Dendritic cell treated with granulocyte-macrophage colony-stimulating factor and Interleukin-4, amounts not matched to agents 40 ng/mL and 50 ng/mL, for 4 days (primary cell): Measurements from ENCODE around the gene IFT20.

ENCODE experiments used
- H3K27ac Mint-ChIP-seq: one replicate; pipeline ENCODE4 v1.8.0; 2022; ENCODE audit warnings: mild to moderate bottlenecking, mixed read lengths
- H3K27me3 Mint-ChIP-seq: one replicate; pipeline ENCODE4 v1.8.0; 2022; ENCODE audit warnings: mild to moderate bottlenecking, mixed read lengths
- H3K36me3 Mint-ChIP-seq: one replicate; pipeline ENCODE4 v1.8.0; 2022; ENCODE audit warnings: low read depth, mixed read lengths
- H3K4me1 Mint-ChIP-seq: one replicate; pipeline ENCODE4 v1.8.0; 2022; ENCODE audit warnings: low read depth, mixed read lengths
- H3K4me3 Mint-ChIP-seq: one replicate; pipeline ENCODE4 v1.8.0; 2022; ENCODE audit warnings: mild to moderate bottlenecking, moderate library complexity, mixed read lengths
- H3K9me3 Mint-ChIP-seq: one replicate; pipeline ENCODE4 v1.8.0; 2022; ENCODE audit warnings: mixed read lengths
- intact Hi-C: fragments of 100-400 bp; cut with micrococcal nuclease; formaldehyde crosslinking; loops from one replicate; pipeline ENCODE4 v1.15.0; 2022

IFT20 gene

DNA sequence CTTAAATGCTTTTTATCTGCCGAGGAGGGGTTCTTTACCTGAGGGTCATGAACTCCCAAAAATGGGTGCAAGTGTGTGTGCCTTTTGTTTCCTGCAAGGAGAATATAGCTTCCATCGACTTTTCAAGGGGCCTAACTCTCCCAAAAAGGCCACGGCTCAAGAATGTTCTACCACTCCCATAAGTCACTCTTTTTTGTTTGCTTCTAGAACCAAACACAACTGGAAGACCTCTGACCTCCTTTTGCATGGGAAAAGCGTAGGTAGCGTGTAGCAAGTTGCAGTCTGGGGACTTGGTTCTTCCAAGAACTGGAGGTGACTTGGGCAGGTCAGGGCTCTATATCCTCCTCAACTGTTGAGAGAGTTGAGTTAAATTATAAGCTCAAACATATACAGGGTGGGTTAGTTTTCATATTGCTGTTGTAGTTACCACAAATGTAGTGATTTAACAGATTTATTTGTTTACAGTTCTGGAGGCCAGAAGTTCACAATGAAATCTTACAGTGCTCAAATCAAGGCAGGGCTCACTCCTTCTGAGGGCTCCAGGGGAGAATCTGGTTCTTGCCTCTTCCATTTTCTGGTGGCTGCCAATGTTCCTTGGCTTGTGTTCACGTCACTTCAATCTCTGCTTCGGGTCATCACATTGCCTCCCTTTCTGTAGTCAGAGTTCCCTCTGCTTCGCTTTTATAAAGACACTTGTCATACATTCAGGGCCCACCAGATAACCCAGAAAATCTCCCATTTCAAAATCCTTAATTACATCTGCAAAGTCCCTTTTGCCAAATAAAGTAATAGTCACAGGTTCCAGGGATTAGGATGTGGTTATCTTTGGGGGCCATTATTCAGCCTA, 14.8 kb downstream of the IFT20 start:
- Mint-ChIP-seq H3K27ac (no peak overlapping the region), H3K36me3 (peaks cover 7% of the 10 kb centered on the region), H3K27me3 (peaks cover 20% of the 10 kb centered on the region), H3K9me3 (no peaks in the 10 kb centered on the region), H3K4me1 (peaks cover 30% of the 10 kb centered on the region), H3K4me3 (peak overlapping the region; percentile 21)
- intact Hi-C loops: no loop called here

DNA sequence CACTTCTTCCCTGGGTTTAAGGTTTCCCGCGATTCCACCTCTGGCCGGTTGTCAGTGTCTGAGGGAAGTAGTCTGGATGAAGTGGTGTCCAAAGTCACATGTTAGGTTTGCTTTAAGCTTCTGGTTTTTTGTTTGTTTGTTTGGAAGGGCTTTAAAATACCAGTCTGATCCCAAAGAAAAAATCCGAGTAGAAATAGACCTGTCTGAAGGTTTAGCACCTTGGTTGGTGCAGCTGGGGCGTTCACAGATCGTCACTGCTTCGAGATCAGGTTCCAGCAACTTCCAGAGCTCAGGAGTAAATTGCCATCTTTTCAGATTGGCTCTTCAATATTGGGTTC, 15.7 kb downstream of the IFT20 start:
- H3K9me3 Mint-ChIP-seq: no peaks in the 10 kb centered on the region
- H3K27me3 Mint-ChIP-seq: peaks cover 20% of the 10 kb centered on the region
- H3K4me3 Mint-ChIP-seq: peak overlapping the region; percentile 96
- intact Hi-C loops: loop anchor here (1.0 kb wide), 1 partner anchor 16 kb away; the partner anchor contains the start of genes IFT20 and TNFAIP1
- H3K4me1 Mint-ChIP-seq: peaks cover 22% of the 10 kb centered on the region
- peaks cover 7% of the 10 kb centered on the region for H3K36me3 Mint-ChIP-seq
- H3K27ac Mint-ChIP-seq: peak overlapping the region; percentile 83

DNA sequence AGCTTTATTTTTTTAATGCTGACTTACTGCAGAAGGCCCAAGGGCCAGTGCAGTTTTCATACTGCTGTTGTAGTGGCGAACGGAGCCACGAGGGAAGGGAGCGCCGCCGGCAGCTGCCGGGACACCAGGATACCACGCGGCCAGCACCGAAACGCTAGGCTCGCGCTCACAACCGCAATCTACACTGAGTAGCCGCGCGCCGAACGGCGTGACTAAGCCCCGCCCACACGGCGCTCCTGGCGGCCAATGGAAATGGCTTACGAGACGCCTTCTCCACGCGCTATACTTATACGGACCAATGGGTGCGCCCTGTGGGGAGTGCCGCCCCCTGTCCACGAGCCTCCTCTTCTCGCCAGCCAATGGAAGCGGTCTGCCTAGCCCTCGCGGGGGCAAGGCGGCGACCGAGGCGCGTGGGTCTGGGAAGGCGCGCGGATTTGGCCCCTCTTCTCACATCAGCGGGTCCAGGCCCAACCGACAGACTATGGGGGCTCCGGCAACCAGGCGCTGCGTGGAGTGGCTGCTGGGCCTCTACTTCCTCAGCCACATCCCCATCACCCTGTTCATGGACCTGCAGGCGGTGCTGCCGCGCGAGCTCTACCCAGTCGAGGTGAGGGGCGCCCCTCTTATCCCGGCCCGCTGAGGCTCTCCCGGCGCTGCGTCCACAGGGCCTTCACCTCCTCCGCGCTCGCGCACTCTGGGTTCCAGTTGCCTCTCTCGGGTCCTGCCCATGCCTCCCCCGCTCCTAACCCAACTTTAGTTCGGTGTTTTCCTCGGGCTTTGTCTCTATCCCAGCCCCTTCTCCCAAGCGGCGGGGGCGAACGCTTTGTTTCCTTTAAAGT, 16.3 kb downstream of the IFT20 start, which contains the start of gene TMEM97:
Gene TMEM97, plus strand, starts transcription at position 442 of the 839 bp plus-strand sequence. Its CDS starts 40 bp downstream, at position 482.
- intact Hi-C loops: loop anchor here (1.0 kb wide), 1 partner anchor 16 kb away; the partner anchor contains the start of genes IFT20 and TNFAIP1
- Mint-ChIP-seq H3K27me3 (peaks cover 23% of the 10 kb centered on the region), H3K36me3 (peaks cover 7% of the 10 kb centered on the region), H3K27ac (peak within 1 kb of the TSS; percentile 83), H3K4me3 (peak within 1 kb of the TSS; percentile 96), H3K4me1 (peaks cover 22% of the 10 kb centered on the region), H3K9me3 (no peaks in the 10 kb centered on the region)

DNA sequence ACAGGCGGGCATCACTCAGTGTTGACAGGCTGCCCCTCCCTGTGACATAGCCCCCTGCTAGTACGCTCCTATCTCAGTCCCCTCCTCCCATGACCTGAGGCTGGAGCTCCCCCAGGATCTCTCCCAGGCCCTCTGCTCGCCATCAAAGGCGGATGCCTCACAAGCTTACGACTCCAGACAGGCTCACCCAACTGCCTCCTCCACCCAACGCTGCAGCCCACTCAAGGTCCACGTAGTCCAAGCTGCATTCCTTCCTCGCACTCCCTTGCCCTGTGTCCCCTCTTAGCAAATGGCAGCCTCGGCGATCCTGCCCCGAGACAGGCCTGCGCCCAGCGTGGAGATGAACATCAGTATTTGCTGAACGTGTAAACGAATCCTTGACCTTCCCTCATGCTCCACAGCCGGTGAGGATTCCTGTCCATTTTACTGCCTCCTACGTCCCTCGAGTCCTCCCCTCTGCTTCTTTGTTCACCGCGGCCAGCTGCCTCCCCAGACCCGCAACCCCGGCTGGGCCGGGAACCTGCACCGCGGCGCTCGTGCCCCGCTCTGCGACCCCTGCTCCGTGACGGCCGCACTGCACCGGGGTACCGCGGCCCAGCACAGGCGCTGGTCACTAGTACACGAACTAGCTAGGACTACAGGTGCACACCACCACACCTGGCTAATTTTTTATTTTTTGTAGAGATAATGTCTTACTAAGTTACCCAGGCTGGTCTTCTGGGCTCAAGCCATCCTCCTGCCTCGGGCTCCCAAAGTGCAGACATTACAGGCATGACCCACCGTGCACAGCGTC, 17.1 kb downstream of the IFT20 start:
- intact Hi-C loops: no loop called here
- no peaks in the 10 kb centered on the region for H3K9me3 Mint-ChIP-seq
- peaks cover 27% of the 10 kb centered on the region for H3K27me3 Mint-ChIP-seq
- H3K27ac Mint-ChIP-seq: peak overlapping the region; percentile 83
- peak overlapping the region; percentile 96 for H3K4me3 Mint-ChIP-seq
- peaks cover 7% of the 10 kb centered on the region for H3K36me3 Mint-ChIP-seq
- peaks cover 22% of the 10 kb centered on the region for H3K4me1 Mint-ChIP-seq

DNA sequence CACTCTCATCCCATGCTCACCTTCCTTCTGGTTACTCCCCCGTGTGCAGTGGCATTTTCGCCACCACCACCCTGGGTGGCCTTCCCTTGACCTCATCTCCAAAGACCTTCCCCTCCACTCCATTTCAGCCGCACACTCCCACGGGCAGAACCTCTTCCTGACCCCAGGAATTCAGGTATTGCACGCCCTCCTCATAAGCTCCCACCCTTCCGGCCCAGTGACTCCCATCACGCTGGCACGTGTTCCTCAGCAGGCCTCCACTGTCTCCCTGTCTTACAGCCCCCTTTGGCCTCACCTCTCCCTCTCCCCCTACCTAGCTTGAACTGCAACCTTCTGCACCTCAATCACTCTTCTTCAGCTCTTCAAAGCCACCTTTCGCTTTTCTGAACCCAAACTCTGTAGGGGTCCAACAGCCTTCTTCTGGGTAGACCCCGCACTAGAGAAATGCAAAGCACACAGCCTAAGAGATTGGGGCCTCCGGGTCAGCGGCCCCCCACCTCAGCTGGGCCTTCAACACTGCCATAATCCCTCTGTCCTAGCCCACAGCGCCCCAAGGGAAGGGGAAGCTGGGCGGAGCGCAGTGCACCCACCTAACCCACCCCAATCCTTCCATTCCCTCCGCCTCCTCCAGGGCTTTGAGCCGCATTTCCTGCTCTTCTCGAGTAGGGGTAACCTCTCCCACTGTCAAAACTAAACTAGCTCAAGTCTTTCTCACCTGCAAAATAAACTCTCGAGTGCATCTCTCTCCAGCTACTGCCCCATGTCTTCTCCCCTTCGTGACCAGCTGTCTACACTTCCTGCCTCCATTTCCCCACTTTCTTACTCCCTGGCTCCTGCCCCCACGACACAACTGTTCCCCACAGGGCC, 17.9 kb downstream of the IFT20 start:
- Mint-ChIP-seq H3K27ac (no peak overlapping the region), H3K4me3 (no peak overlapping the region), H3K9me3 (no peaks in the 10 kb centered on the region), H3K36me3 (peaks cover 7% of the 10 kb centered on the region), H3K4me1 (peaks cover 22% of the 10 kb centered on the region), H3K27me3 (peaks cover 34% of the 10 kb centered on the region)
- intact Hi-C loops: no loop called here

DNA sequence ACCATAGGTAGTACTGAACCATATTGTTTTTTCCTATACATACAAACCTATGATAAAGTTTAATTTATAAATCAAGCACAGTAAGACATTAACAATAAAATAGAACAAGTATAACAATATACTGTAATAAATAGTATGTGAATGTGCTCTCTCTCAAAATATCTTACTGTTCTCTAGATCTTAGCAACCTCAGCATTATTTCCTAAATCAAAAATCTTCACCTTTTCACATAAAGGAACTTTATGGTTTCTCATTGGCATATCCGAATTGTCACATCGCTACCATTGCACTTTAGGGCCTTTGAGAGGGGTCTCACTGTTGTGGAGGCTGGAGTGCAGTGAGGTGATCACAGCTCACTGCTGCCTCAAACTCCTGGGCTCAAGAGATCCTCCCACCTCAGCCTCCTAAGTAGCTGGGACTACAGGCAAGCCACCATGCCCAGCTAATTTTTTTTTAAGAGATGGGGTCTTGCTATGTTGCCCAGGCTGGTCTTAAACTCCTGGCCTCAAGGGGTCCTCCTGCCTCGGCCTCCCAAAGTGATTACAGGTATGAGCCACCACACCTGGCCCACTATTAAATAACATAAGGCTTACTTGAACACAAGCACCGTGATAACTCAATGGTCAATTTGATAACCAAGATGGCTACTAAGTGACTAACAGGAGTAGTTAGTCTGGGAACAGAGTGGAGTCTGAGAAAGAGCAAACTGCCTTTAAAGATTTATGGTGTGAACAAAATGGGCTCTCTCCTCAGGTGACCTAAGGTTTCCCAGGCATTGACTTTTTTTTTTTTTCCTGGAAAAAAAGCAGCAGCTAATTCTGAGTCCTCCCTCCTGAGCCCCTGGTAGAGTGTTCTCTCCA, 19.2 kb downstream of the IFT20 start:
- Mint-ChIP-seq H3K27me3 (peaks cover 36% of the 10 kb centered on the region), H3K27ac (no peak overlapping the region), H3K4me3 (no peak overlapping the region), H3K4me1 (peaks cover 22% of the 10 kb centered on the region), H3K9me3 (no peaks in the 10 kb centered on the region), H3K36me3 (peaks cover 7% of the 10 kb centered on the region)
- intact Hi-C loops: no loop called here

DNA sequence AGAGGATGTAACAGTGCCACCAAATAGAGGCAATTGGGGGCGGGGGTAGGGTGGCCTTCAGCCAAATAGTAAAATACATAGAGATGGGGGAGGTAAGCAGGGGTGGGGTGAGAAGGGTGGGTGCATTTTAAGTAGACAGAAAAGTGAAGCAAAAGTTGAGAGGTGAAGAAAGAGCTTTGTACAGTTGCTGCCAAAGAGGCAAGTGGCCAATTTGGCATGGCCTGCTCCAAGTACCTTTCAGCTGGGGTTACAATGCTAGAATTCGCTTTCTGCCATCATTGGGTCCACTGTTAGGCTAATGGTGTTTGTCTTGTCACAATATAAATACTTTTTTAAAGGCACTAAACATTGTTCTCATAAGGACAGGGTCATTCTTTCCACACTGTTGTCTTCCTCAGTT, 21.4 kb downstream of the IFT20 start:
- peaks cover 10% of the 10 kb centered on the region for H3K4me1 Mint-ChIP-seq
- no peaks in the 10 kb centered on the region for H3K36me3 Mint-ChIP-seq
- H3K9me3 Mint-ChIP-seq: no peaks in the 10 kb centered on the region
- no peak overlapping the region for H3K4me3 Mint-ChIP-seq
- intact Hi-C loops: no loop called here
- H3K27ac Mint-ChIP-seq: no peak overlapping the region
- H3K27me3 Mint-ChIP-seq: peaks cover 39% of the 10 kb centered on the region

DNA sequence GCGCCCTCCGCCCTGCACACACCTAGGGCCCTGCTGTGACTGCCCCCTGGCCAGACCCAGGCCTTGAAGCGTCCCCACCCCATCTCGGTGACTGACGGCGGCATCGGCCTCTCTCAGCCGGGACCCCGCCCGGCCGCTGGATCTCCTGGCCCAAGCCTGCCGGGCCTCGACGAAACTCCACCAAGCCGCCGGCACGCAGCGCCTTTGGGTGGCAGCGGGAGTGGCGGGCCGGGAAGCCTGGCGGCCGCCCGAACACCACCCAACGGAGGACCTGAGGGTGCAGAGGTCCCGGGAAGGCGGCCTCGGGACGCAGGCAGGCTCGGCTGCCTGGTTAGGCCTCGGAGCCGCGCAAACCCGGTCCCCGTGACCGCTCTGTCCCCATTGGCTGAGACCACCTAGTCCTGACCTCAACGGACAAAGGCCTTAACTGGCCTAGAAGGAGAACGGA, 28.3 kb downstream of the IFT20 start:
- Mint-ChIP-seq H3K4me1 (no peaks in the 10 kb centered on the region), H3K27me3 (peaks cover 48% of the 10 kb centered on the region), H3K4me3 (no peak overlapping the region), H3K9me3 (no peaks in the 10 kb centered on the region), H3K36me3 (no peaks in the 10 kb centered on the region), H3K27ac (no peak overlapping the region)
- intact Hi-C loops: no loop called here

DNA sequence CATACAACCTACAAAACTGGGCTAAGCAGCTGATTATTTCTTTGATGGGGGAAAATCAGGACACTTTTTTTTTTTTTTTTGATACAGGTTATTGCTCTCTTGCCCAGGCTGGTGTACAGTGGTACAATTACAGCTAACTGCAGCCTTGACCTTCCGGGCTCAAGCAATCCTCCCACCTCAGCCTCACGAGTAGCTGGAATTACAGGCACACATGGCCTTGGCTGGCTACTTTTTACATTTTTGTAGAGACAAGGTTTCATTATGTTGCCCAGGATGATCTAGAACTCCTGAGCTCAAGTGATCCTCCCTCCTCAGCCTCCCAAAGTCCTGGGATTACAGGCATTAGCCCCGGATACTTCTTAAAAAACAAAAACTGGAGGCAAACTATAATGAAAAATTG, 36.8 kb downstream of the IFT20 start:
- Mint-ChIP-seq H3K36me3 (no peaks in the 10 kb centered on the region), H3K4me3 (no peak overlapping the region), H3K4me1 (peaks cover 6% of the 10 kb centered on the region), H3K27ac (no peak overlapping the region), H3K9me3 (no peaks in the 10 kb centered on the region), H3K27me3 (peaks cover 7% of the 10 kb centered on the region)
- intact Hi-C loops: no loop called here

DNA sequence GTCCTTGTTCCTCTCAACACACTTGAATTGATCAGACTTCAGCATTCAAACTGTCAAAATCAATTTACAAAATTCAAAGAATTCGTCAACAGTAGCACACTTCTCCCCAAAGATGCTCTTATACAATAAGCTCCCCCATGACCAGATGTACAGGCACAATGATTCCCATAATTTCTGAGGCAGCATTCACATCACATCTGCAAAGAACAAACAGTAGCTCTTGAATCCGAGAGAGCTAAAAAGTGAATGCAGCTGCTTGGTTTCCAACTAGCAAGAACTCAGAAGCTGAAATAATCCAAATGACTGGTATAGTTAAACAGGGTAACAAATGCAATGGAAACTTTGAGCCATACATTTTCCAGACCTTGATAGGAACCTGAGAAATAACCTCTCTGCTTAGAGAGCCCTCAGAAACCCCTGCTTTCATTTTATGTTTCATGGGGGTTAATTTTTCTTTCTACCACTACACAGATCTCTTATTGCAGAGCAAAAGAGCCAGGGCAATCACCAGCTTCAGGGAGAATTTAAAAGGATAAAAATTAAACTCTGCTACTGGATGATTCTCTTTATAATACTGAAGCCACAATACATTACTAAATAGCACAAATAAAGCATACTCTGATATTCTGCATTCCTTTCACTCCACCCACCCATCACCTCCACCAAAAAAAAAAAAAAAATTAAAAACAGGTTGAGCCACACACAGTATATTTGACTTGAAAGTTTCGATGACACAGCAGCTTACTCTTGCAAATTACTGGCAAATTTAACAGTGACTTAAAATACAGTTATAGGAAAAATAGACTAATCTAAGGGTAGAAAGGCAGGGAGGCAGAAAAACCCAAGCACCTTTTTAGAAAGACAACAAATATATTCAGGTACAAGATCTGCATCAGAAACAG, 39.3 kb downstream of the IFT20 start:
- Mint-ChIP-seq H3K36me3 (no peaks in the 10 kb centered on the region), H3K4me3 (no peak overlapping the region), H3K27ac (no peak overlapping the region), H3K4me1 (peaks cover 12% of the 10 kb centered on the region), H3K27me3 (peaks cover 15% of the 10 kb centered on the region), H3K9me3 (no peaks in the 10 kb centered on the region)
- intact Hi-C loops: no loop called here

DNA sequence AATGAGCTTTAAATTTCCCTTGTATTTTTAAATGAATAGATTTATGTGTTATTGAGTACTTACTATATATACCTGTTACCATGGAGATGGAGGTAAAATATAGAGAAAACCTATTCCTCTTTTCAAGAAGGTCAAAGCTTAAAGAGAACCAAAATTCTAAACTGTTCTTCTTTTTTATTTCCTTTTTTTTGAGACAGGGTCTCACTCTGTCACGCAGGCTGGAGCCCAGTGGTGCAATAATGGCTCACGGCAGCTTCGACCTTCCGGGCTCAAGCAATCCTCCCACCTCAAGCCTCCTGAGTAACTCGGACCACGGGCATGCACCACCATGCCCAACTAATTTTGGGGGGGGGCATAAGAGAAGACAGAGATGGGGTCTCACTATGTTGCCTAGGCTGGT, 41.3 kb downstream of the IFT20 start:
- peaks cover 12% of the 10 kb centered on the region for H3K4me1 Mint-ChIP-seq
- H3K27ac Mint-ChIP-seq: no peak overlapping the region
- H3K4me3 Mint-ChIP-seq: no peak overlapping the region
- intact Hi-C loops: no loop called here
- no peaks in the 10 kb centered on the region for H3K9me3 Mint-ChIP-seq
- H3K36me3 Mint-ChIP-seq: no peaks in the 10 kb centered on the region
- peaks cover 23% of the 10 kb centered on the region for H3K27me3 Mint-ChIP-seq
